ENCODE measurements around the gene EXOSC3. TPM values are rescaled to one million over a fixed set of nuclear protein-coding genes. Genes with fewer than 3 reads are reported as not detected.
A peak's percentile ranks its signal among the peaks of the same experiment; 100 is the strongest.

Gene EXOSC3
- total RNA-seq, 6 donors from 2014 or later: 8.0 to 49.8 (median 35.1) TPM

- 80 to 83% methylated on average over 12 to 23 of the region's 24 CpGs for WGBS, 2 donors
- no peak for TF ChIP-seq EP300 (IDR thresholded peaks at IDR 0.05)
- TF ChIP-seq POLR2A (IDR thresholded peaks at IDR 0.05): no peak
- no peak for TF ChIP-seq CTCF (IDR thresholded peaks at IDR 0.05)
- TF ChIP-seq POLR2AphosphoS5 (IDR thresholded peaks at IDR 0.05): no peak
Measured at GRCh38 chr9:37746448-37747270, 38.2 kb downstream of the EXOSC3 start.

GRCh38 chr9:37745970-37746369 lies 38.9 kb downstream of the EXOSC3 start:
- Histone ChIP-seq H3K4me1 (no peaks in the 10 kb centered on the region), H3K27me3 (no peaks in the 10 kb centered on the region), H3K9me3 (no peaks in the 10 kb centered on the region), H3K4me3 (no peak overlapping the region), H3K27ac (no peak overlapping the region), H3K36me3 (no peaks in the 10 kb centered on the region)
- WGBS, 2 donors: 93 to 100% methylated on average over 2 to 8 of the region's 8 CpGs
- peak in 1 of 2 donors; percentile 58 for DNase-seq
- ATAC-seq (ENCODE audit: low FRiP score in 2 of 2): no peak
- TF ChIP-seq CTCF (IDR thresholded peaks at IDR 0.05): no peak
- no peak for TF ChIP-seq POLR2A (IDR thresholded peaks at IDR 0.05)
- no peak for TF ChIP-seq POLR2AphosphoS5 (IDR thresholded peaks at IDR 0.05)
- no peak for TF ChIP-seq EP300 (IDR thresholded peaks at IDR 0.05)

More at GRCh38 chr9:37746448-37747270, 38.2 kb downstream of the EXOSC3 start:
- H3K36me3 ChIP-seq: no peaks in the 10 kb centered on the region
- no peaks in the 10 kb centered on the region for H3K27me3 ChIP-seq
- no peak overlapping the region for H3K4me3 ChIP-seq
- no peaks in the 10 kb centered on the region for H3K9me3 ChIP-seq
- no peaks in the 10 kb centered on the region for H3K4me1 ChIP-seq
- DNase-seq (peak in 1 of 2 donors; percentile 77), ATAC-seq (ENCODE audit: low FRiP score in 2 of 2) (no peak)
- H3K27ac ChIP-seq: no peak overlapping the region

- Histone ChIP-seq H3K9me3 (no peaks in the 10 kb centered on the region), H3K4me1 (no peaks in the 10 kb centered on the region), H3K27me3 (no peaks in the 10 kb centered on the region), H3K36me3 (no peaks in the 10 kb centered on the region), H3K27ac (no peak overlapping the region), H3K4me3 (no peak overlapping the region)
- WGBS, 2 donors: 79 to 81% methylated on average over 6 to 15 of the region's 15 CpGs
- no peak for TF ChIP-seq POLR2AphosphoS5 (IDR thresholded peaks at IDR 0.05)
- no peak for TF ChIP-seq CTCF (IDR thresholded peaks at IDR 0.05)
- no peak for TF ChIP-seq EP300 (IDR thresholded peaks at IDR 0.05)
- TF ChIP-seq POLR2A (IDR thresholded peaks at IDR 0.05): no peak
- DNase-seq (peak in 1 of 2 donors; percentile 59), ATAC-seq (ENCODE audit: low FRiP score in 2 of 2) (peak in 1 of 2 donors; percentile 16)
Measured at GRCh38 chr9:37740631-37741328, 44.1 kb downstream of the EXOSC3 start.

GRCh38 chr9:37740128-37740527 lies 44.7 kb downstream of the EXOSC3 start:
- DNase-seq (peak in 1 of 2 donors; percentile 35), ATAC-seq (ENCODE audit: low FRiP score in 2 of 2) (no peak)
- 95 to 100% methylated on average over 2 to 16 of the region's 16 CpGs for WGBS, 2 donors
- TF ChIP-seq POLR2AphosphoS5 (IDR thresholded peaks at IDR 0.05): no peak
- no peak for TF ChIP-seq CTCF (IDR thresholded peaks at IDR 0.05)
- no peak for TF ChIP-seq EP300 (IDR thresholded peaks at IDR 0.05)
- TF ChIP-seq POLR2A (IDR thresholded peaks at IDR 0.05): no peak
- Histone ChIP-seq H3K27me3 (no peaks in the 10 kb centered on the region), H3K36me3 (no peaks in the 10 kb centered on the region), H3K27ac (no peak overlapping the region), H3K4me3 (no peak overlapping the region), H3K9me3 (no peaks in the 10 kb centered on the region), H3K4me1 (no peaks in the 10 kb centered on the region)

Measured in upper lobe of left lung (tissue), 6 donors.